ENCODE data around the gene WDR62.
"Not testable (repeated sequence)": the region's sequence is repeated elsewhere in the genome, so short reads cannot be mapped to it uniquely, and the experiment has no call there.

WDR62 gene

DNA sequence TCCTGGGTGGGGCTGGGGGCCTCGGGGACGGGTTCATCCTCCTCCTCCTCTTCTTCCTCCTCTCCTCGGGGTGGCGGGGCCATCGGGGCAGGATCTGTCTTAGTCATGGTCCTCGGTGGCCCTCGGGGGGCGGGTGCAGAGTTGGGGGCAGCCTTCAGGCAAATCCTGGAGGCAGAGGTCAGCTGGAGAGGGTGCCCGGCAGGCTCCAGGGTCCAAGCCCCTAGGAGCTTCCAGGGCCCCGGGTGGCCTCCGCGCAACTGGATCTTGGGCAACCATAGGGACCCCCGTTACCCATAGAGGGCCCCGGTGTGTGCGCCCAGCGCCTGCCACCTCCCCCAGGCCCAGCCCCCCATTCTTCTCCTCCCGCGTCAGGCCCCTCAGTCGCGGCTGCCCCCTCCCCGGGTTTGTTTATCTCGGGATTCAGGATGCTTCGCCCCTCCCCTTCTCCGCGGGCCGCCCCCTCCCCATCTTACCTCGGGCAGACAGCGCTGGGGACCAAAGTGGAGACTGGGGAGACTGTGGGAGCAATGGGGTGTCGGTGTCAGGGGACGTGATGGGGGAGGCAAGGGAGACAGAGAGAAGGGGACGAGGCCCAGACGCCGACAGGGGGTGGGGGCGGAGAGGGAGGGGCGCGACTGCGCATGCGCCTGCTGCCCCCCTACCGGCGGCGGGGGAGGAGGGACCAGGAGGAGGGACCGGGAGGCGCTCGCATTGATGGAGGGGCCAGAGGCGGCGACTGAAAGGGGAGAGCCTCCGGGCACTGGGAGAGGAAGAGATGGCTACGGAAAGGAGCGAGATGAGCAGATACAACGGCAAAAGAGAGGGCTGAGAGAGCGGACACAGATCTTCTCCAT is 22.2 kb upstream of the WDR62 start, which contains the start of gene CLIP3:
CLIP3 (minus strand) TSS at position 623 of the 854 bp plus-strand sequence; CDS start at position 107, 516 bp downstream.
- no peak for DNase-seq (ENCODE audit: low spot score)

GRCh38 chr19:36040495-36040894 is 14.2 kb upstream of the WDR62 start:
- no peak for DNase-seq (ENCODE audit: low spot score)

GRCh38 chr19:36041092-36041491 is 13.6 kb upstream of the WDR62 start:
- not testable (repeated sequence) for DNase-seq (ENCODE audit: low spot score)

DNA sequence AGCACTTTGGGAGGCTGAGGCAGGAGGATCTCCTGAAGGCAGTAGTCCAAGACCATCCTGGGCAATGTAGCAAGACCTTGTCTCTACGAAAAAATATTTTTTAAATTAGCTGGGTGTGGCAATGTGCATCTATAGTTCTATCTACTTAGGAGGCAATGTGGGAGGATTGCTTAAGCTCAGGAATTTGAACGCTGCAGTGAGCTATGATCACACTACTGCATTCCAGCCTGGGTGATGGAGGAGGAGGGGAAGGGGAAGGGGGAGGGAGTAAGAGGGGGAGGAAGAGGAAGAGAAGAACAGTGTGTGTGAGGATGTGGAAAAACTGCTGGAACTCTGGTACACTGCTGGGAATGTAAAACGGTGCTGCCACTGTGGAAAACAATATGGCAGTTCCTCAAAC is 12.9 kb upstream of the WDR62 start:
- peak; percentile 22 for DNase-seq (ENCODE audit: low spot score)

DNA sequence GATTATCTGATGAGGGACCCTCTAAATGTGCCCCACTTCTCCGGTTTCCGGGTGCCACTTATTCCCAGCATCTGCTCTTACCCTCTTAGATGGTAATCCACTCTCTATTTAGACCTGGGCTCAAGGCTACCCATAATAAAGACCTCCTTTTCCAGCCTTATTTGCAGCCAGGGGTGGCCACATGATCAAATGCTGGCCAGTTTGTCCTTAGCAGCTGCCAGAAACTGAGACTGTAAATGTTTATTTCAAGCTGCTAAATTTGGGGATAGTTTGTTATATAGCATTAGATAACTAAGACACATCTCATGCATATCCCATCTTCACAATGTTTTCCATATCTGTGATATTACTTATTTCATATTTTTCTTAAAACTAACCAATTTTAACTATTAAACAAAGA is 10.7 kb upstream of the WDR62 start:
- DNase-seq (ENCODE audit: low spot score): no peak

DNA sequence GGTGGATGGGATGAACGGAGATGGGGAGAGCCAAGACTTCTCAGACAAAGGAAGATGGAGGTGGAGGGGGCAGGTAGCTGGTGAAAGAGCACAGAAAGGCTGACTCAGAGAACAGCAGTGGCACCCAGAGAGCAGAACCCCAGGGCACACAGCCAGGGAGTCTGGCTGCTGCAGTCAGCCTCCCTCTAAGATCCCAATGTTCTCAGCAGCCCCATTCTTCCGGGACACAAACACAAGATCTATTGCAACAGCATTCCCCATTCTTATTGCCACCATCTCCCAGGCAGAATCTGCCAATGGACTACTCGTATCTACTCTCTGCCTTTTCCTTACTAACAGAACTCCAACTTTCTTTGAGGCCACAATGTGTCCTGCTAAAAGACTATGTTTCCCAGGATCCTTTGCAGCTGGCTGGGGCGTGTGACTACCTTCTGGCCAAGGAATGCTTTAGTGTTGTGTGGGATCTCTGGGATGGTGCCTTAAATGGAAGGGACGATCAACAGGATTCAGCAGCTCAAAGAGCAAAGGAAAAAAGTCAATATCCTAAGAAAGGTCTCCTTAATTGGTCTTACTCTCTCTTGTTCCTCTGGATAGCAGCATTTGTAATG is 8.2 kb upstream of the WDR62 start:
- DNase-seq (ENCODE audit: low spot score): no peak

- no peak for DNase-seq (ENCODE audit: low spot score)
These were observed 6.9 kb upstream of the WDR62 start for GRCh38 chr19:36047835-36048234.

GRCh38 chr19:36049080-36049698 is 5.5 kb upstream of the WDR62 start:
- DNase-seq (ENCODE audit: low spot score): no peak

DNA sequence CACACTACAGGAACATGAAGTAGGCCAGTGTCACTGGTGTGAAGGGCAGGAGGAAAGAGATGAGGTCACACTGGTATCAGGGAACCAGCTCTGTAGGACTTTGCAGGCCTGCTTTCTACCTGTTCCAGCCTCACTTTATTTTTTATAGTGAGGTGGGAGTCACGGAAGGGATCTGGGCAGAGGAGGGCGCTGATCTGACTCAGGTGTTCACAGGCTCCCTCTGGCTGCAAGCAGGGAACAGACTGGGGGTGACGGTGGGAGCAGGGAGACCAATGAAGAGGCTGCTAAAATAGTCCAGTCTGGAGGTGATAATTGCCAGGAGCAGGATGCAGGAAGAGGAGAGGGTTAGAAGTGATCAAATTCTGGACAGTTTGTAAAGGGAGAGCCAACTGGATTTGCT is 3.5 kb upstream of the WDR62 start:
- DNase-seq (ENCODE audit: low spot score): peak; percentile 43

DNA sequence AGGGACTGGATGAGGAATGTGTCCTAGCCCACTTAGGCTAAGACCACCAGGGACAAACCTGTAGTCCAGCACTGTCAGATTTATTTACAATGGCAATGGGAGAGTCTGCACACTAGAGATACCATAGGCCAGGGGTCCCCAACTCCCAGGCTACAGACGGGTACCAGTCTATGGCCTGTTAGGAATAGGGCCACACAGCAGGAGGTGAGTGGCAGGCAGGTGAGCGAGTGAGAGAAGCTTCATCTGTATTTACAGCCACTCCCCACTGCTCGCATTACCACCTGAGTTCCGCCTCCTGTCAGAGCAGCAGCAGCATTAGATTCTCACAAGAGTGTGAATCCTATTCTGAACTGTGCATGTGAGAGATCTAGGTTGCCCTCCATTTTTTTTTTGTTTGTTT is 3.1 kb upstream of the WDR62 start:
- no peak for DNase-seq (ENCODE audit: low spot score)

GRCh38 chr19:36054119-36054732 is 471 bp upstream of the WDR62 start, which contains the start of gene THAP8:
THAP8 (minus strand) TSS chr19:36054285; CDS start chr19:36054217, 68 bp downstream.
- DNase-seq (ENCODE audit: low spot score): peak; percentile 100

DNA sequence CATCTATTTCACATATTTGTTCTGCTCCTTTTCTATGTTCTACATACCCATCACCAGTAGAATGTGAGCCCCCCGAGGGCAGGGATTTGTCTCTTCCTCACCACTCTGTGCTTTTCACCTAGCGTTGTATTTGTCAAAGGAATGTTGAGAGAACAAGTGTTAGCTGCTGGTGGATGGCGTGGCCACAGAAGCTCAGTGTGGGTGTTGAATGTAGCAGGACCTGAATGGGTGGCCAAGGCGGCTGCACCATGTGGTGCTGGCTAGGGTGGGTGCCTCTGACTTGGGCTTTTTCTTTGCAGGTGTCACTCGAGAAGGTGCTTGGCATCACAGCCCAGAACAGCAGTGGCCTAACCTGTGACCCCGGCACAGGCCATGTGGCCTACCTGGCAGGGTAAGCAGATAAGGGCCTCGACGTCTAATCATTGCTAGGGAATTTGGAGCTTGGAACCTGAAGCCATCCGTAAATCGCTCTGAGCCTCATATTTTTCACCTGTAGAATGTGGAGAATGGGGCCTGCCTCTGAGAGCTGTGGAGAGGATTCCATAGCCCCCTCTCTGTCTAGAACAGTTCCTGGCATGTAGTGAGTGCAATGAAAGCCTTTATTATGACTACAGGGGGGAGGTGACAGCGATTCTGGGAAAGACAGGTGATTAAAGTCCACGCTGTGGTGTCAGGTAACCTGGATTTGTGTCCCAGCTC is 3.9 kb downstream of the WDR62 start:
- peak; percentile 24 for DNase-seq (ENCODE audit: low spot score)

DNA sequence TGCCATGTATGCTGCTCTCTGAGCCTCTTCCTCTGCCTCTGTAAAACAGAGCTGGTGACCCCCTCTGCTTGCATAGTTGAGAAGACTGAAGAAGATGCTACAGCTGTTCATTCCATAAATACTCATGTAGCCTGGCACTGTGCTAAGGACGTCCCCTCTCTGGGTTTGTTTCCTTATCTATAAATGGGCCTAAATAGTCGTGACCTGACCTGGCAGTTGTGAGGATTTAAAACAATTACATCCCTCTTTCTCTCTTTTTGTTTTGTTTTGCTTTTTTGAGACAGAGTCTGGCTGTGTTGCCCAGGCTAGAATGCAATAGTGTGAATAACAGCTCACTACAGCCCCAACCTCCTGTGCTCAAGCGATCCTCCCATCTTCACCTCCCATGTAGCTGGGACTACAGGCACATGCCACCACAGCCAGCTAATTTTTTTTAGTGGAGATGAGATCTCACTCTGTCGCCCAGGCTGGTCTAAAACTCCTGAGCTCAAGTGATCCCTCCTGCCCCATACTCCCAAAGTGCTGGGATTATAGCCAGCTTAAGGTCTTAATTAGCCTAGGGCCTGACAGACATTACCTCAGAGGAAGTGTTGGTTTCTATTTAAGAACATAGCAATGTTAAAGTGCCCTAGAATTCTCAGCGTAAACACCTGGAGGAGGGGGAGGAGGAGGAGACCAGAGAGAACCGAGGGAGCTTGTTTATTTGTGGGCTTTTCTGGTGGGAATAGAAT is 4.6 kb downstream of the WDR62 start:
- no peak for DNase-seq (ENCODE audit: low spot score)

- peak; percentile 42 for DNase-seq (ENCODE audit: low spot score)
These were observed 5.7 kb downstream of the WDR62 start for GRCh38 chr19:36060430-36060829.

DNA sequence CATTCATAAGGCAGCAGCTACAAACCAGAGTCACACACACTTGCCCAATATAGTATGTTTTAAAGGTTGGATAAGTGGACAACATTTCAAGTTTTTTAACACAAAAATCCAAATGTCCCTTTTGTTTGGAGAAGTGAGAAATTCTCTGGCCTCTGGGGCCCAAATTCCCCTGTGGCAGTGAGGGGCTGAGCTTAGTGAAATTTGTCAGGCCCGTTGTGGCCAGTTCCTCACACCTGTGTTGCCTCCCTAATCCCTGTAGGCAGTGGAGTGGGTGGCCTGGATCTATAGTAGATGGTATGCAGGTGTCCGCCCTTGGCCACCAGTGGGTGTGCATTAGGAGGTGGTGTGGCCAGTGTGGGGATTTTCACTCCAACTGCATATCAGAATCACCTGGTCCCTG is 6.7 kb downstream of the WDR62 start:
- DNase-seq (ENCODE audit: low spot score): no peak

DNA sequence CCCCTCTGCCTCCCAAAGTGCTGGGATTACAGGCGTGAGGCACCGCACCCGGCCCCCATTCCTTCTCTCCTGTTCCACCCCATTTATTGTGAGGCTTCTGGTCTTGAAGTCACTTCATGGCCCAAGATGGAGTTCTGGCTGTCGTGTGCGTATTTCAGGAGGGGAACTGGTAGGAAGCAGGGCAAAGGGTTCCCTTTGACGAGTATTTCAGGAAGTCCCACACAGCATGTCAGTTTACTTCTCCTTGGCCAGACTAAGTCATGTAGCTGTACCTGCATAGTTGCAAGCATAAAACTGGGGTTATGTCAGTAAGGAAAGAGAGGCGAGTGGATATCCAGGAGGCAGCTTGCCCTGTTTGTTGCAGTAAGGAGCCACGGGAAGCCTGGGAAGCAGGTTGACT is 10.1 kb downstream of the WDR62 start:
- no peak for DNase-seq (ENCODE audit: low spot score)

- DNase-seq (ENCODE audit: low spot score): no peak
These were observed 13.0 kb downstream of the WDR62 start for GRCh38 chr19:36067681-36068080.

- DNase-seq (ENCODE audit: low spot score): not testable (repeated sequence)
These were observed 14.3 kb downstream of the WDR62 start for GRCh38 chr19:36068810-36069499.

GRCh38 chr19:36072081-36072480 is 17.4 kb downstream of the WDR62 start:
- DNase-seq (ENCODE audit: low spot score): no peak

GRCh38 chr19:36073121-36073876 is 18.6 kb downstream of the WDR62 start:
- no peak for DNase-seq (ENCODE audit: low spot score)
